Rectal smooth muscle tissue (tissue), 1 donor: Measurements from ENCODE around the gene C1QTNF2.

ENCODE experiments used
- H3K27ac ChIP-seq: one replicate; pipeline ENCODE4 v1.7.0; 2013; ENCODE audit warnings: low read depth, low read length, inconsistent platforms
- H3K27me3 ChIP-seq: one replicate; pipeline ENCODE4 v1.7.0; 2013; ENCODE audit warnings: low read length; ENCODE audit not compliant: control insufficient read depth, insufficient read depth
- H3K36me3 ChIP-seq: one replicate; pipeline ENCODE4 v1.7.0; 2013; ENCODE audit warnings: low read length; ENCODE audit not compliant: control insufficient read depth, insufficient read depth
- H3K4me1 ChIP-seq: one replicate; pipeline ENCODE4 v1.7.0; 2013; ENCODE audit warnings: low read length; ENCODE audit not compliant: control insufficient read depth, insufficient read depth
- H3K4me3 ChIP-seq: one replicate; pipeline ENCODE4 v1.7.0; 2013; ENCODE audit warnings: low read length
- H3K9ac ChIP-seq: one replicate; pipeline ENCODE4 v1.7.0; 2013; ENCODE audit warnings: low read length

Gene C1QTNF2

DNA sequence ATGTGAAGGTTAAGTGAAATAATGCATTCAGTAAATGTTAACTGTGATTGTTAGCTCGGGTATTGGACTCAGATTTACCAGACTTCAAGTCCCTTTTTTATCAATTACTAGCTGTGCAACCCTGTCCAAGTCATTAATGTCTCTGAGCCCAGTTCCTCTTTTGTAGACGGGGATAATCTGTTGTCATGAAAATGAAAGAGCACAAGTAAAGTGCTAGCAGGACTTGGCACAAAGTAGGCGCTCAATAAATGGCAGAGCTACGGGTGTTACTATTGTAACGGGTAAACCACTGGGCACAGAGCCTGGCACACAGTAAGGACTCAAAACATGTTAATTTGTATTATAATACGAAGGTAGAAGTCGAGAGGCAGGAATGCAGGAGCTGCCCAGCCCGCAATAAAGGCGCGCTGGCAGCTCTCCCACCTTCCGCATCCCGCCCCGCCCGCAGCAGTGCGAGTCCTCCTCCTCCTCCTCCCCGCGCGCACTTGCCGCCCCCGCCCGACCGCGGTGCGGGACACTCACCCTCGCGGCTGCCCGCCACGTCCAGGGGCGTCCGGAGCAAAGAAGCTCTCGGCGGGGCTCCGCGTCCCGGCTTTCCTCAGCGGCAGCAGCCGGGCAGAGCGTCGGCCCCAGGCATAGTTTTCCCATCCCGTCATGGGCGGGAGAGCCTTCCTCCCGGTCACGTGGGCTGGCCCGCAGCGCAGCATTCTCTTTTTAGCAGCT is at the start of gene C1QTNF2:
TSS of gene C1QTNF2 (minus strand) at position 637 of the 723 bp plus-strand sequence. CDS start 15,615 bp downstream, outside the sequence.
- Histone ChIP-seq H3K4me1 (peaks cover 5% of the 10 kb centered on the region), H3K27me3 (no peaks in the 10 kb centered on the region), H3K36me3 (no peaks in the 10 kb centered on the region), H3K4me3 (peak within 1 kb of the TSS; percentile 72), H3K9ac (peak within 1 kb of the TSS; percentile 16), H3K27ac (peak within 1 kb of the TSS; percentile 62)

DNA sequence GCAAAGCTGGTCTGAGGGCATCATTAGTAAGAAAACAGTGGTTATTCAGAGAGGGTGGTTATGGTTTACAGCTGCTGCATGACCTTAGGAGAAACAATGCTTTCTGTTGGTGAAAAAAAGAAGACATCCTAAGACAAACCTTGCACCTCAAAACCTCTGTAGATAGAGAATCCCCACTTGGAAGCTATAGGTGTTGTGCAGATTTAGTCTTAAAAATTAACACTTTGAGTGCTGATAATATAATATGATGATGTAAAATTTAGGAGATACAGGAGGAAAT is 49.8 kb upstream of the C1QTNF2 start:
- no peak overlapping the region for H3K9ac ChIP-seq
- H3K4me3 ChIP-seq = no peak overlapping the region
- peaks cover 6% of the 10 kb centered on the region for H3K4me1 ChIP-seq
- H3K27me3 ChIP-seq = no peaks in the 10 kb centered on the region
- no peaks in the 10 kb centered on the region for H3K36me3 ChIP-seq
- H3K27ac ChIP-seq = no peak overlapping the region

DNA sequence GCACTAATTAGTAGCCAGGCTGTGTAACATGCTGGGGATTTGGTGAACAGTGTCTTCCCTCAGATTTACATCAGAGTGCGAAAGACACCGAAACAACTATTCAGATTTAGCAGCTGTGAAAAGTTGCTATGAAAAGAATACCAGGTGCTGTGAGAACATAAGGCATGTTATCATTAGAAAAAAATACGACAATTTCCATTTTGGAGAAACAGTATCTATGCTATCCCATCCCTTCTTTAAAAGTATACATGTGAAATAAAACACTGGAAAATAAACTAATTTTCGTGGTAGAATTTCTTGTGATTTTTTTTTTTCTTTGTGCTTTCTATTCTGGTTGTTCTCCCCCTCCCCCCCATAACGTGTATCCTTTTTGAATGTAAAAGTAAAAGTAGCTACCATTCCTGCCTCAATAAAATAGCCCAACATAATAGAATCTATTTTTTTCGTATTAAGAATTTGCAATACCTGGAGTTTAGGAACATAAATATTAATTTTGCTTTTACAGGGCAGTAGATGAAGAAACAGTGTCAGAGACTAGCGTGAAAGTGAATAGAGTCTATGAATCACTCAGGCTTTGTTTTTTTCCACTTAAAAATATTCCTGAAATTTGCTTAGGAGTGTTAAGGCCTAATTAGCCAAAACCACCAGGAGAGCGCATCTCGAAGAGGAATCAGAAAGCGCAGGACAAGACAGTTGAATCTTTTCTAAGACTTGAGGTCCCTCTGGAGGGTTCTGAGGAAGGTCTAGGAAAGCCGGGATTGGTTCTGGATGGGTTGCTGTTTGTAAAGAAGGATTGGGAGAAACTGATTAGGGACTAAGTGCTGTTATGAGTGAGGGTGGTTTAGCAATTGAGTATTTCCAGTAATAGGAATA is 49.3 kb upstream of the C1QTNF2 start:
- Histone ChIP-seq H3K36me3 (no peaks in the 10 kb centered on the region), H3K9ac (peak overlapping the region; percentile 16), H3K27ac (peak overlapping the region; percentile 75), H3K4me3 (peak overlapping the region; percentile 98), H3K4me1 (peaks cover 6% of the 10 kb centered on the region), H3K27me3 (no peaks in the 10 kb centered on the region)

DNA sequence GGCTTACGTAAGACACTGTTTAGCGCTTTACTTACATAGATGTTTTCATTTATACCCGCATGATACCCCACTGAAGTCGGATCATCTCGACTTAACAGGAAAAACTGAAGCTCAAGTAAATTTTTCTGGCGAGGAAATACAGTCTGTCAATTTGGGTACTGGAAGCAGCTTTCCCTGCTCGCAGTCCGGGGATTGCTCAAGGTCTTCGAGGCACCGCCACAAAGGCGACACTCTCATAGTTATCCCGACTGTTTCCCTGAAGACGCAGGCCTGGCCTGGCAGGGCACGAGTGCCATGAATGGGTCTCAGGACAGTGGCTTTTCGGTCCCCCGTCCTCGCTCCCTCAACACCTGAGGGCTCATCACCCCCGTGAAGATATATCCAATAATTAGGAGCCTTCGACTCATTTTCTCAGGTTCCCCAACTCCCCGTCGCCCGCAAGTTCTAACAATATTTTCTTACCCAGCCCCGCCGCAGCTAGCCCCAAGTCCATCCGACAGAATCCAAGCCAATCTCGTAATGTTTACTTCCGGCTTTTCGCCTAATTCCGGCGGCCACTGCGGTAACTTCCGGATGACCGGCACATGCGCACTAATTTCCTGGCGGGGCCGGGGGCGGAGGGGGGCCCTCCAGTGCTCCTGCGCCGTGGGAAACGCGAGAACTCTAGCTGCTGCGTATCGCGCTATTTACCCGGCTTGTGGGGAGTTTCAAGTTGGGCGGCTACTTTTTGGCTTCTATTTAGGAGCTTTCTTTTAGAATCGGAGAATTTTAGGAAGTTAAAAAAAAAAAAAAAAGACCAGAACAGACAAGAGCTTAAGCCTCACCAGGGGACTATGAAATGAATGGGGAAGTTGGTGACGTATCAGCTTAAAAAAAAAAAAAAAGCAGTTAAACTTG is 48.4 kb upstream of the C1QTNF2 start, which contains the start of gene SLU7:
TSS of gene SLU7 (minus strand) at position 521 of the 897 bp plus-strand sequence. CDS start 3,787 bp downstream, outside the sequence.
- H3K27me3 ChIP-seq = no peaks in the 10 kb centered on the region

GRCh38 chr5:160399402-160400353 is 29.3 kb upstream of the C1QTNF2 start, which contains the start of gene FAM200C:
Gene FAM200C (minus strand): TSS chr5:160400054. CDS start chr5:160395490, 4,564 bp downstream.
- Histone ChIP-seq H3K4me1 (no peaks in the 10 kb centered on the region), H3K27me3 (no peaks in the 10 kb centered on the region), H3K36me3 (peaks cover 14% of the 10 kb centered on the region), H3K4me3 (peak within 1 kb of the TSS; percentile 88), H3K9ac (peak within 1 kb of the TSS; percentile 92), H3K27ac (peak within 1 kb of the TSS; percentile 94)

More for the DNA sequence above, 48.4 kb upstream of the C1QTNF2 start, which contains the start of gene SLU7:
- Histone ChIP-seq H3K4me1 (peaks cover 6% of the 10 kb centered on the region), H3K27ac (peak within 1 kb of the TSS; percentile 75), H3K36me3 (no peaks in the 10 kb centered on the region), H3K4me3 (peak within 1 kb of the TSS; percentile 98), H3K9ac (peak within 1 kb of the TSS; percentile 95)

GRCh38 chr5:160398806-160399205 is 28.4 kb upstream of the C1QTNF2 start:
- Histone ChIP-seq H3K4me1 (no peaks in the 10 kb centered on the region), H3K9ac (no peak overlapping the region), H3K4me3 (peak overlapping the region; percentile 88), H3K27ac (peak overlapping the region; percentile 94), H3K27me3 (no peaks in the 10 kb centered on the region), H3K36me3 (peaks cover 10% of the 10 kb centered on the region)

GRCh38 chr5:160397492-160397891 is 27.1 kb upstream of the C1QTNF2 start:
- H3K4me1 ChIP-seq = no peaks in the 10 kb centered on the region

DNA sequence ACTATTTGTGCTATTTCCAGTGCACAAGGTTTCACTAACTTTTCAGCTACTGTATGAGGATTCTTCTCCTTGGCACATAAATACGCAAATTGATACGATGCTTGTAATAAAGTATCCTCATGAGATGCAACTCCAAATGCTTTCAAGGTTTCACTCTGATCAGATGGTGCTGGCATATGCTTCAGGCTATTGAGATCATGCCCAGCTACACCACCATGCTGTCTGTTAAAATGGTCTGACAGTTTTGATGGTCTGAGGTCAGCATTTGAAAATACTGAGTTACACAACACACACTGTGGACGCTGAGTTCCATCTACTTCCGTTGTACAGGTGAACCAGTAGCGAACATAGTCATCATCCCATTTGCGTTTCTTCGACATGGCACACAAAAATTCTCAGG is 24.7 kb upstream of the C1QTNF2 start:
- Histone ChIP-seq H3K4me1 (no peaks in the 10 kb centered on the region), H3K27ac (no peak overlapping the region), H3K27me3 (no peaks in the 10 kb centered on the region), H3K4me3 (no peak overlapping the region), H3K9ac (no peak overlapping the region), H3K36me3 (peaks cover 4% of the 10 kb centered on the region)

More at GRCh38 chr5:160397492-160397891, 27.1 kb upstream of the C1QTNF2 start:
- no peaks in the 10 kb centered on the region for H3K27me3 ChIP-seq
- H3K9ac ChIP-seq = no peak overlapping the region
- H3K4me3 ChIP-seq = no peak overlapping the region
- H3K36me3 ChIP-seq = peaks cover 4% of the 10 kb centered on the region
- H3K27ac ChIP-seq = no peak overlapping the region

DNA sequence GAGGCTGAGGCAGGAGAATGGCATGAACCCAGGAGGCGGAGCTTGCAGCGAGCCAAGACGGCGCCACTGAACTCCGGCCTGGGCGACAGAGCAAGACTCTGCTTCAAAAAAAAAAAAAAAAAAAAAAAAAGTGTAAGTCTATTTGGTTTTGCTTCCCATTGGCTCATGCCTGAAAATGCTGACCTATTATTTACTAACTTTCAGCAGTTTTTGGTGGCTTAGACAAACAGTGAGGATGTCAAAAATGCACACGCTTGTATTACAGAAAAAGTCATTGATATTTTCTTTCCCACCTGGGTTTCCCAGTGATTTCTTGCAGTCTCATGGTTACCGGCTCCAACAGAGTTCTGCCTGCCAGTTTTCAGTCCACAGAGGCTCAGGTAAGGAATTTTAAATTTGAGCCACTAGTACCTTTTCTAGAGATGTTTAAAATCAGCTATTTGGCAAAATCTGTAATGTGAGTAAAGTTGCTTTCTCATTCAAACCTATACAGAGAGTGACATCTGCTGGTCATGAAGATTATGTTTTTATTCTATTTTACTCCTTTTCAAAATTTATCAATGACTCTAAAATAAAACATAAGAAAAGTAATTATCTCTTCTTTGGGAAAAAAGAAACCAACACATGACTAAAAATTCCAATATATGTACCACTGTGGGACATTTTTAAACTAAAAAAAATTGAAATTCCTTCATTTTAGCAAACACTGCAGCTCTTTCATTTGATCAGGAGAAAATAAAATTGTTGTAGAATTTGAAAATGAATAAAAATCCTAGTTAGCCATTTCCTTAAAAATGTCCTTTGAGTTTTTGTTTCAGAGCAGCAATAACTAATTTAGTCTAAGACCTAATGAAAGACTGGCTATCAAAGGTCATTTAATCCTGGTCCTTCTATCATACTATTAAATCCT is 20.6 kb upstream of the C1QTNF2 start:
- peaks cover 4% of the 10 kb centered on the region for H3K36me3 ChIP-seq

DNA sequence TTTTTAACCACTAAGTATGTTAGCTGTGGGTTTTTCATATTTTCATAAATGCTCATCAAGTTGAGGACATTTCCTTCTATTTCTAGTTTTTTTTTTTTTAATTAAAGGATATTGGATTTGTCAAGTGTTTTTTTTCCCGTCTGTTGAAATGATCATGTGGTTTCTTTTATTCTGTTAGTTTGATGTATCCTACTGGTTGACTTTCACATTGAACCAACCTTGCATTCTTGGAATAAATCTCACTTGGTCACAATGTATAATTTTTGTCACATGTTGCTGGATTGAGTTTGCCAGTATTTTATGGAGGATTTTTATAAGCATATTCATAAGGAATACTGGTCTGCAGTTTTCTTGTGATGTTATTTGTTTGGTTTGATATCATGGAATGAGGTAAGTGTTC is 17.0 kb upstream of the C1QTNF2 start:
- H3K27me3 ChIP-seq = no peaks in the 10 kb centered on the region

More for the DNA sequence above, 20.6 kb upstream of the C1QTNF2 start:
- Histone ChIP-seq H3K4me3 (no peak overlapping the region), H3K27ac (no peak overlapping the region), H3K4me1 (no peaks in the 10 kb centered on the region), H3K9ac (no peak overlapping the region), H3K27me3 (no peaks in the 10 kb centered on the region)

More for the DNA sequence above, 17.0 kb upstream of the C1QTNF2 start:
- no peaks in the 10 kb centered on the region for H3K4me1 ChIP-seq
- no peaks in the 10 kb centered on the region for H3K36me3 ChIP-seq
- no peak overlapping the region for H3K4me3 ChIP-seq
- H3K27ac ChIP-seq = no peak overlapping the region
- no peak overlapping the region for H3K9ac ChIP-seq
